Measurements from ENCODE around the gene C11orf52. TPM values are rescaled to one million over a fixed set of nuclear protein-coding genes. Genes with fewer than 3 reads are reported as not detected.
A peak's percentile ranks its signal among the peaks of the same experiment; 100 is the strongest.

C11orf52 gene
- total RNA-seq, 1 experiment from 2014 or later, result 4.0 TPM

- H3K56ac ChIP-seq (ENCODE audit: insufficient read length, low read depth, low read length), result no peak overlapping the region
- H3K4me2 ChIP-seq (ENCODE audit: insufficient read depth, insufficient read length, low read length), result peak overlapping the region; percentile 47
- no peak overlapping the region for H2BK15ac ChIP-seq (ENCODE audit: low read depth, low read length)
- H2BK12ac ChIP-seq (ENCODE audit: insufficient read length, low read depth, low read length), result no peak overlapping the region
- no peak overlapping the region for H3T11ph ChIP-seq (ENCODE audit: low read length)
- DNase-seq, result no peak
- H3K79me2 ChIP-seq (ENCODE audit: insufficient read depth, low read length), result no peaks in the 10 kb centered on the region
- Mint-ChIP-seq H3K36me3 (ENCODE audit: insufficient read depth in 1 of 3, low read depth in 3 of 3) (peaks cover 5 to 26% (median 13%) of the 10 kb centered on the region in 3 experiments), H3K4me1 (peaks cover 20 to 22% of the 10 kb centered on the region in 2 experiments), H3K27me3 (ENCODE audit: low read depth) (peaks cover 7% of the 10 kb centered on the region; the same call in 1 of the 2 replicates), H3K4me3 (no peak overlapping the region), H3K9me3 (peaks cover 5 to 7% of the 10 kb centered on the region in 2 experiments; a peak in 3 of 5 replicates), H3K27ac (no peak overlapping the region)
- no peaks in the 10 kb centered on the region for H3K79me1 ChIP-seq (ENCODE audit: insufficient read depth, low read depth, low read length, poor library complexity, severe bottlenecking)
- H3K27me3 ChIP-seq (ENCODE audit: insufficient read depth, low read length), result no peaks in the 10 kb centered on the region
- no peaks in the 10 kb centered on the region for H3K9me3 ChIP-seq (ENCODE audit: control insufficient read depth, low read depth, low read length)
- no CpG with 5 or more reads among the region's 6 CpGs for WGBS (ENCODE audit: extremely low coverage, insufficient read length, low lambda C conversion rate)
- no peak overlapping the region for H2AFZ ChIP-seq (ENCODE audit: low read length)
- no peak overlapping the region for H3K4ac ChIP-seq (ENCODE audit: low read depth, low read length)
- H3K9ac ChIP-seq (ENCODE audit: extremely low read depth, insufficient read length, low read length), result no peak overlapping the region
- no peaks in the 10 kb centered on the region for H4K20me1 ChIP-seq (ENCODE audit: control insufficient read depth, insufficient read depth, insufficient read length)
- H4K8ac ChIP-seq (replicated peaks; ENCODE audit: insufficient read length, low read depth, low read length), result no peak overlapping the region
- H3K4me1 ChIP-seq (ENCODE audit: insufficient read depth, low read length), result peaks cover 2% of the 10 kb centered on the region; the same call in 1 of the 2 replicates
- no peak overlapping the region for H2BK20ac ChIP-seq (ENCODE audit: low read depth, low read length, poor library complexity, severe bottlenecking)
- no peak overlapping the region for H2BK5ac ChIP-seq (ENCODE audit: insufficient read length, low read length)
- H3K27ac ChIP-seq (ENCODE audit: insufficient read length, low read depth, low read length), result no peak overlapping the region
- no peak overlapping the region for H2BK120ac ChIP-seq (ENCODE audit: low read depth, low read length, poor library complexity, severe bottlenecking)
- no peak overlapping the region for H4K5ac ChIP-seq (ENCODE audit: insufficient read length, low read depth, low read length)
- H4K91ac ChIP-seq (ENCODE audit: insufficient read length, low read depth, low read length), result no peak overlapping the region
- no peak overlapping the region for H3K23ac ChIP-seq (ENCODE audit: insufficient read length, low read depth, low read length)
- no peak overlapping the region for H3K14ac ChIP-seq (ENCODE audit: insufficient read depth, low read length)
- no peaks in the 10 kb centered on the region for H3K23me2 ChIP-seq (ENCODE audit: insufficient read length, low read depth, low read length, poor library complexity, severe bottlenecking)
- no peak for TF ChIP-seq CTCF (conservative IDR thresholded peaks at IDR 0.05)
- no peak overlapping the region for H2AK5ac ChIP-seq (ENCODE audit: insufficient read length, low read length)
- H3K18ac ChIP-seq (ENCODE audit: insufficient read length, low read depth, low read length), result no peak overlapping the region
Measured at GRCh38 chr11:111961389-111962300, 42.9 kb downstream of the C11orf52 start.

All from H9 (cell line).